GM19395 (cell line): ENCODE results near the gene DOCK1.

Experiments used
- ATAC-seq: cut with Tn5 transposase; IDR thresholded peaks from one replicate; pipeline ENCODE4 v1.9.1; 2021; ENCODE audit warnings: mild to moderate bottlenecking, moderate library complexity; ENCODE audit not compliant: unreplicated experiment

The DOCK1 gene

GRCh38 chr10:126948355-126949160 is 43.3 kb downstream of the DOCK1 start:
- no peak for ATAC-seq

GRCh38 chr10:126949161-126949503 is 43.9 kb downstream of the DOCK1 start:
- no peak for ATAC-seq

- no peak for ATAC-seq
Observed at GRCh38 chr10:126950401-126951105, 45.3 kb downstream of the DOCK1 start.

GRCh38 chr10:126953886-126954285 is 48.7 kb downstream of the DOCK1 start:
- ATAC-seq = no peak

- ATAC-seq = no peak
Observed at GRCh38 chr10:126955396-126955795, 50.2 kb downstream of the DOCK1 start.

- ATAC-seq = no peak
Observed at GRCh38 chr10:126955934-126956711, 50.9 kb downstream of the DOCK1 start.

- ATAC-seq = no peak
Observed at GRCh38 chr10:126956712-126957108, 51.5 kb downstream of the DOCK1 start.

GRCh38 chr10:126957111-126957510 is 51.9 kb downstream of the DOCK1 start:
- ATAC-seq = no peak

- ATAC-seq = no peak
Observed at GRCh38 chr10:126959431-126959830, 54.2 kb downstream of the DOCK1 start.

- ATAC-seq = no peak
Observed at GRCh38 chr10:126959906-126960685, 54.9 kb downstream of the DOCK1 start.

- no peak for ATAC-seq
Observed at GRCh38 chr10:126963354-126963753, 58.1 kb downstream of the DOCK1 start.

GRCh38 chr10:126964190-126964589 is 59.0 kb downstream of the DOCK1 start:
- no peak for ATAC-seq

- ATAC-seq = no peak
Observed at GRCh38 chr10:126966938-126967337, 61.7 kb downstream of the DOCK1 start.

- ATAC-seq = no peak
Observed at GRCh38 chr10:126969310-126969709, 64.1 kb downstream of the DOCK1 start.

- ATAC-seq = no peak
Observed at GRCh38 chr10:126972635-126973414, 67.6 kb downstream of the DOCK1 start.

- no peak for ATAC-seq
Observed at GRCh38 chr10:126975221-126975620, 70.0 kb downstream of the DOCK1 start.

- no peak for ATAC-seq
Observed at GRCh38 chr10:126977216-126977615, 72.0 kb downstream of the DOCK1 start.

- no peak for ATAC-seq
Observed at GRCh38 chr10:126979311-126979710, 74.1 kb downstream of the DOCK1 start.

- ATAC-seq = no peak
Observed at GRCh38 chr10:126993208-126993607, 88.0 kb downstream of the DOCK1 start.
